T-helper 22 cell (primary cell): ENCODE measurements around the gene CCNL2.
"Not testable (repeated sequence)": the region's sequence is repeated elsewhere in the genome, so short reads cannot be mapped to it uniquely, and the experiment has no call there.

Experiments
- DNase-seq: peaks from one replicate; pipeline ENCODE4 v3.0.0-alpha.2; 2020; ENCODE audit warnings: low read depth

Gene CCNL2

GRCh38 chr1:1399872-1400575 is 889 bp upstream of the CCNL2 start:
- DNase-seq: no peak

GRCh38 chr1:1398677-1399186 is 403 bp downstream of the CCNL2 start:
- no peak for DNase-seq

GRCh38 chr1:1397839-1398523 is 1.2 kb downstream of the CCNL2 start:
- DNase-seq: no peak

GRCh38 chr1:1395166-1395565 is 4.0 kb downstream of the CCNL2 start:
- DNase-seq: no peak

GRCh38 chr1:1394116-1394515 is 5.0 kb downstream of the CCNL2 start:
- no peak for DNase-seq

- no peak for DNase-seq
Observed at GRCh38 chr1:1393428-1393827, 5.7 kb downstream of the CCNL2 start.

GRCh38 chr1:1393014-1393413 is 6.1 kb downstream of the CCNL2 start:
- DNase-seq: no peak

DNA sequence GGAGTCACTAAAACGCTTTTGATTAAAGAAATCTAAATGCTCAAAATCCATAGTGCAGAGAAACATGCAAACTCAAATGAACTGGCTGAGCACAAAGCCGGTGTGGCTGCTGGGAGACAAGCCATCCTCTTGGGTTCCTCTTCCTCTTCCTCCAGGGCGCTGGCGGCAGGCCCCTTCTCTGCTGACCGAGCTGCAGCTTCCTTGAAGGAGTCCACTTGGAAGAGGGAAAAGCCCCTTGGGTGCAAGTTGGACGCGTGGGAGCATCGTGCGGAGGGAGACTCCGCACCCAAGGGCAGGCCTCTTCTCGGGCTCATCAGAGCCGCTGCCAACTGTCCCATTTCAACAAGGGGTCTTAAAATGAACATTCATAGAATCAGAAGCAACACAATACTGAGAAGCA is 7.9 kb downstream of the CCNL2 start:
- no peak for DNase-seq

GRCh38 chr1:1390675-1391074 is 8.5 kb downstream of the CCNL2 start:
- no peak for DNase-seq

GRCh38 chr1:1388078-1388472 is 11.1 kb downstream of the CCNL2 start:
- DNase-seq: no peak

GRCh38 chr1:1387098-1388077 is 11.7 kb downstream of the CCNL2 start:
- no peak for DNase-seq

DNA sequence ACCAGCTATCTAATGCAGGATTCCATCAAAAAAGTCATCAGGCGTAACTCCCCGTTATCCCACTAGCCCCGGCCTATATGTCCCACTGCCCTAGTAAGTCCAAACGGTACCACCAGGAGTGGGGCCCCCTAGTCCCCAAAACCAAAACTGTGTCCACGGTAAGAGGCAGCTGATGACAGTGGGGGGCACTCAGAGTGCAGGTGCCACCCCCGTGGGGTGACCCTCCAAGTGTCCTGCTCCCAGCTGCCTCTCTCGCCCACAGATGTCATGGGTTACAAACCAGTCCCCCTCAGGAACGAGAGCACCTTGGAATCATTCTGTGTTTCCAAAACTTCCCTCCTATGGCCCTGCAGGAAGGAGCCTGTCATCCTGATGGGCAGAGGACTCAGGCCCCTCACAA is 13.2 kb downstream of the CCNL2 start:
- no peak for DNase-seq

GRCh38 chr1:1385339-1385738 is 13.8 kb downstream of the CCNL2 start:
- DNase-seq: not testable (repeated sequence)

GRCh38 chr1:1381294-1381693 is 17.8 kb downstream of the CCNL2 start:
- DNase-seq: no peak

GRCh38 chr1:1380860-1381259 is 18.3 kb downstream of the CCNL2 start:
- DNase-seq: no peak

GRCh38 chr1:1377540-1378205 is 21.5 kb downstream of the CCNL2 start:
- no peak for DNase-seq

DNA sequence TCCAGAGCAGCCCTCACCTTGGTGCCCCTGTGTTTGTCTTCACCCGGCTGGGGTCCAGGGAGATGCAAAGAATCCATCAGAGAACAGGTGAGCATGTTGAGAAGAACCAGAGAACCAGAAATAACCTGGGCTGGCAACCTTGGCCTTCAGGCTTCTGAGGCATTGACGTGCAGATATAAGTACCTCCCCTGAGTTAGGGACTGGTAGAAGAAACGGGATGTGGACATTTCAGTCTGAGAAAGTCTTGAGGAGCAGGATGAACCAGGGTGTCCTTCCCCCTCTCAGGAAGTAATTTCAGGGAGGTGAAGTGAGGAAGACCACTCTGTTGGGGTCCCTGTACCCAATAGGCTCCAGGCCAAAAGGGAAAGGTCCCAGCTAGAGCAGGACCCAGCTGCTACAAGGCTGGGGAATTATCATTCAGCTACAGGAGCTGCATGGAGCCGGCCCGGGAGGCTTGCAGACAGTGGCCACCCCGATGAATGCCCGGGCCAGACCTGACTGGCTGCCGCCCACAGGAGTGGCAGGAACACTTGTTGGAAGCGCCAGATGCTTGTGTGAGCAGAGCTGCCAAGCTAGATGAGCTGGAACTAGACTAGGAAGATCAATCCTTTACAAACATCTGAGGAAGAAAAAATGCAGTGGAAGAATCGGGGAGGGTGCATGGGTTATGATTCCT is 22.4 kb downstream of the CCNL2 start:
- no peak for DNase-seq

DNA sequence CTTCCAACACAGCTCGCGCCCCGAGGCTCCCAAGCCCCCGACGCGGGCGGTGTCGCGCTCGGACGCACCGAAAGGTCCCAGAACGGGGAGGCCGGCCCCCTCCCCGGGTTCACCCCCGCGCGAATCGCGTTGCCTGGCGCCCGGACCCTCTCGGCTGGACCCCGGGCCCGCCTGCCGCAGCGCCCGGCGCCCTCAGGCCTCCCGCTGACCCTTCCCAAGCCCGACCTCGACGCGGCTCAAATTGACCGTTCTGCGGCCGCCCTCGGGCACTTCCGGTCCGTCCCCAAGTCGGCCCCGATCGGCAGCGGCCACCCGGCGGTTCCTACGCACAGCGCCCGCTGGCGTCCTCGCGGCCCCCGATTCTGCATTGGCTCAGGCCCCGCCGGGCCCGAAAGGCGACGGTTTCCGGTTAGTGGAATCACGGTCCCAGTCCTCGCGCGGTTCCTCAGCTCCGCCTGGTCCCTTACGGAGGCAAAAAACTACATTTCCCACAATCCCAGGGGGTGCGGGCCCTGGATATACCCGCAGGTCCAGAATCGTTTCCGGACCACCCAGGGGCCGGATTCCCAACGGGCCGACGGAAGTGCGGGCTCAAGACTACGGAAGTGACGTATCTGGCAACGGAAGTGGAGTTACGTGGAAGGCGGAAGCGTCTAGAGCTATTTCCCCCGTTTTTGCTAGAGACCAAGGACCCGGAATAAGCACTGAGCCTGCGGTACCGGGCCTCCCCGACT is 24.0 kb downstream of the CCNL2 start, which contains the start of gene AURKAIP1:
Gene AURKAIP1 (minus strand): TSS at position 279 of the 734 bp plus-strand sequence. CDS start 451 bp downstream, outside the sequence.
- peak; percentile 96 for DNase-seq

- DNase-seq: no peak
Observed at GRCh38 chr1:1374589-1374928, 24.6 kb downstream of the CCNL2 start.

DNA sequence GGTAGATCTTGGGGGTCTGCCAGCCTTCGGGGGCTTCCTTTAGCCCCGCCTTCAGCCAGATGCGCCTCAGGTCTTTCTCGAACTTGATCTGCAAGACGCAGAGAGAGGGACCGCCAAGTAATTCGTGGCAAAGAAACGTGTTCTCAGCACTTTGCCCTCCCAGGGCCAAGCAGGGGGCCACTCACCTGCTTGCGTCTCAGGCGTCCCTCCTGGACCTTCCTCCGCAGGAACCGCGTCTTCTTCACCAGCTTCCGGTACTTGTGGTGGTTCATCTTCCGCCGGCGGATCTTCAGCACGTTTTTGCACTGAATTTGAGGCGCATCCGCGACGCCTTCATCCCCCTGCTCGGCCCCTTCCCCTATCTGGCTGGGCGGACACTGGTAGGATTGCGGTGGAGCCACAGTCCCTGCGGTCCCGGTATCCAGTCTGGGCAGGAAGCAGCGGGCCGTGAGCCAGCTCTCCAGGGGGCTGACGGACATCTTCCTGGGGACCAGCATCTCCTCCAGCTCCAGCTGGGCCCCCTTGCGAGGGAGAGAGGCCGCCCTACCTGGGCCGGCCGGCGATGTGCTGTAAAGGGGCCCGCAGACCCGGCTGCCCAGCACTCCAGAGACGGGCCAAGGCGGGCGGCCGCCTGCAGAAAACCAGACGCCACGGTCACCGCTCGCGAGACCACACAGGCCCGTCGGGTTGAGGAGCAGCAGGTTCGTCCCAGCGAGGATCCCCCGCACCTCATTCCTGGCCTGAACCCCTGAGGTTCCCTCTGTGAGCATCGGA is 25.1 kb downstream of the CCNL2 start:
- DNase-seq: no peak
